Measurements from ENCODE around the gene SYT13. TPM values are rescaled to one million over a fixed set of nuclear protein-coding genes. Genes with fewer than 3 reads are reported as not detected.

The SYT13 gene
- total RNA-seq, 1 experiment from 2014 or later = 4.3 TPM

DNA sequence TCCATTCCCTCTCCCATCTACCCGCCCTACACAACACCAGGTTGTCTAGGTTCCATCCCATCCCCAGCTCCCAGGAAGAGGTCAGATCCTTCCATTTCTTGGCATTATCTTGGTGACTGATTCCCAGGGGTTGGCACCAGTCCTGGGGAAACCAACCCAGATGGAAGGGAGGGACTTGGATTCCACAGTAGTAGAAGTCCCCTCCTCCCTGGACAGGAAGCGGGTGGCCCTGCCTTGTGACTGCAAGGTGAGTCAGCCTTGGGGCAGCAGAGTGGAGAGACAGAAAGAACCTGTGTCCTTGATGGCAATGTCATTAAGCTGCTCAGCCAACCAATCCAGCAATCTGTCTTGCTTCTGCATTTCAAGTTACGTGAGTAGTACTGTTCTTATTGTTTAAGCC is 26.5 kb downstream of the SYT13 start:
- Mint-ChIP-seq H3K27me3 (ENCODE audit: low read depth) (peaks cover 2% of the 10 kb centered on the region), H3K27ac (no peak overlapping the region), H3K4me3 (no peak overlapping the region; a peak in 1 of 5 replicates), H3K9me3 (no peaks in the 10 kb centered on the region), H3K4me1 (peaks cover 16 to 21% of the 10 kb centered on the region in 2 experiments), H3K36me3 (ENCODE audit: insufficient read depth in 1 of 3, low read depth in 3 of 3) (no peaks in the 10 kb centered on the region)
- H3K4me1 ChIP-seq (ENCODE audit: insufficient read depth, low read length) = peaks cover 2% of the 10 kb centered on the region; the same call in 1 of the 2 replicates
- no peaks in the 10 kb centered on the region for H3K27me3 ChIP-seq (ENCODE audit: insufficient read depth, low read length)
- H3K9me3 ChIP-seq (ENCODE audit: control insufficient read depth, low read depth, low read length) = no peaks in the 10 kb centered on the region
- H3T11ph ChIP-seq (ENCODE audit: low read length) = no peak overlapping the region
- no peak overlapping the region for H2BK120ac ChIP-seq (ENCODE audit: low read depth, low read length, poor library complexity, severe bottlenecking)
- TF ChIP-seq, protein P1, sequence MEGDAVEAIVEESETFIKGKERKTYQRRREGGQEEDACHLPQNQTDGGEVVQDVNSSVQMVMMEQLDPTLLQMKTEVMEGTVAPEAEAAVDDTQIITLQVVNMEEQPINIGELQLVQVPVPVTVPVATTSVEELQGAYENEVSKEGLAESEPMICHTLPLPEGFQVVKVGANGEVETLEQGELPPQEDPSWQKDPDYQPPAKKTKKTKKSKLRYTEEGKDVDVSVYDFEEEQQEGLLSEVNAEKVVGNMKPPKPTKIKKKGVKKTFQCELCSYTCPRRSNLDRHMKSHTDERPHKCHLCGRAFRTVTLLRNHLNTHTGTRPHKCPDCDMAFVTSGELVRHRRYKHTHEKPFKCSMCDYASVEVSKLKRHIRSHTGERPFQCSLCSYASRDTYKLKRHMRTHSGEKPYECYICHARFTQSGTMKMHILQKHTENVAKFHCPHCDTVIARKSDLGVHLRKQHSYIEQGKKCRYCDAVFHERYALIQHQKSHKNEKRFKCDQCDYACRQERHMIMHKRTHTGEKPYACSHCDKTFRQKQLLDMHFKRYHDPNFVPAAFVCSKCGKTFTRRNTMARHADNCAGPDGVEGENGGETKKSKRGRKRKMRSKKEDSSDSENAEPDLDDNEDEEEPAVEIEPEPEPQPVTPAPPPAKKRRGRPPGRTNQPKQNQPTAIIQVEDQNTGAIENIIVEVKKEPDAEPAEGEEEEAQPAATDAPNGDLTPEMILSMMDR (conservative IDR thresholded peaks at IDR 0.05) = no peak
- no peaks in the 10 kb centered on the region for H4K20me1 ChIP-seq (ENCODE audit: control insufficient read depth, insufficient read depth, insufficient read length)
- H4K5ac ChIP-seq (ENCODE audit: insufficient read length, low read depth, low read length) = no peak overlapping the region
- H2AFZ ChIP-seq (ENCODE audit: low read length) = no peak overlapping the region
- H3K23ac ChIP-seq (ENCODE audit: insufficient read length, low read depth, low read length) = no peak overlapping the region
- H2BK12ac ChIP-seq (ENCODE audit: insufficient read length, low read depth, low read length) = no peak overlapping the region
- H3K4me2 ChIP-seq (ENCODE audit: insufficient read depth, insufficient read length, low read length) = no peak overlapping the region
- H4K8ac ChIP-seq (replicated peaks; ENCODE audit: insufficient read length, low read depth, low read length) = no peak overlapping the region
- no CpG with 5 or more reads among the region's 3 CpGs for WGBS (ENCODE audit: extremely low coverage, insufficient read length, low lambda C conversion rate)
- H3K27ac ChIP-seq (ENCODE audit: insufficient read length, low read depth, low read length) = no peak overlapping the region
- H3K56ac ChIP-seq (ENCODE audit: insufficient read length, low read depth, low read length) = no peak overlapping the region
- no peak overlapping the region for H3K14ac ChIP-seq (ENCODE audit: insufficient read depth, low read length)
- H2AK5ac ChIP-seq (ENCODE audit: insufficient read length, low read length) = no peak overlapping the region
- H3K4ac ChIP-seq (ENCODE audit: low read depth, low read length) = no peak overlapping the region
- H3K23me2 ChIP-seq (ENCODE audit: insufficient read length, low read depth, low read length, poor library complexity, severe bottlenecking) = no peaks in the 10 kb centered on the region
- H2BK20ac ChIP-seq (ENCODE audit: low read depth, low read length, poor library complexity, severe bottlenecking) = no peak overlapping the region
- no peaks in the 10 kb centered on the region for H3K79me1 ChIP-seq (ENCODE audit: insufficient read depth, low read depth, low read length, poor library complexity, severe bottlenecking)
- H2BK15ac ChIP-seq (ENCODE audit: low read depth, low read length) = no peak overlapping the region
- no peak overlapping the region for H3K9ac ChIP-seq (ENCODE audit: extremely low read depth, insufficient read length, low read length)
- H3K79me2 ChIP-seq (ENCODE audit: insufficient read depth, low read length) = no peaks in the 10 kb centered on the region
- no peak overlapping the region for H3K18ac ChIP-seq (ENCODE audit: insufficient read length, low read depth, low read length)
- no peak for DNase-seq
- no peak overlapping the region for H2BK5ac ChIP-seq (ENCODE audit: insufficient read length, low read length)
- no peak overlapping the region for H4K91ac ChIP-seq (ENCODE audit: insufficient read length, low read depth, low read length)
